Daoy (cell line): ENCODE data around the gene UAP1. TPM values are rescaled to one million over a fixed set of nuclear protein-coding genes. Genes with fewer than 3 reads are reported as not detected.

Experiments
- total RNA-seq: library from RNA; depleted of rRNA; stranded (reverse); fragments of >200 nt; shearing (Covaris generic); gene quantifications from 2 replicates; pipeline ENCODE4 v1.2.3, GENCODE V29; 2014; rRNA removed

Gene UAP1
- total RNA-seq, 1 experiment from 2014 or later, result 237 TPM

Other genes starting within 250 kb of the UAP1 start
- not detected in 2 replicates for gene SPATA46, start 184.9 kb upstream of the UAP1 start, total RNA-seq
- 2.5 TPM in 1 of 2 replicates, not detected in the other for gene C1orf226, start 180.0 kb upstream of the UAP1 start, total RNA-seq
- gene SH2D1B, start 149.6 kb upstream of the UAP1 start, total RNA-seq, result 0.06 and 1.1 TPM in 2 replicates
- gene UHMK1, start 63.9 kb upstream of the UAP1 start, total RNA-seq, result 92.7 and 94.6 TPM in 2 replicates
- 17.8 and 23.9 TPM in 2 replicates for gene DDR2, start 70.7 kb downstream of the UAP1 start, total RNA-seq
- gene HSD17B7, start 229.0 kb downstream of the UAP1 start, total RNA-seq, result 10.6 and 11.8 TPM in 2 replicates